ENCODE results near the gene CFAP97.

DNA sequence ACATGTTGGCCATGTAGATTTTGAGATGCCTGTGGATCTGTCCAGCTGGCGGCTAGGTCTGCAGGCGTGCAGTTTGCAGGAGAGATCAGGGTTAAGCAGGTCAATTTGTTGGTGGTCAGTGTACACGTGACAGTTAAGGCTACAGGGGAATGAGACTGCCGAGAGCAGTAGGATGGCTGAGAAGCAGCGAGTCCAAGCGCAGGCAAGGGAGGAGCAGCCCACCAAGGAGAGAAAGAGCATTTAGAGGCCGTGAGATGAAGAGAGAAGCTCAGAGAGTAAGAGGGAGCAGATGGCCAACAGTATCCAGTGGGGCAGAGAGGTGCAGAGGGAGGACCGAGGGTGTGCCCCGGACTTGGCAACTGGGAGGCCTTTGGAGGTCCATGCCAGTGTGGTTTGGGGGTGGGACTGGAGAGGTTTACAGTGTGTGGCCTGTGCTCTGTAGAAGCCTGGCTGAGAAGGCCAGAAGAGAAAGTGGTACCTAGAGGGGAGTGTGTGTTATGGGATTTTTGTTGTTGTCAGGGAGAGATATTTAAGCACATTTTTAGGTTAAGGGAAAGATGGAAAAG is 24.0 kb upstream of the CFAP97 start:
- TF ChIP-seq ZFP1 (CRISPR knock-in tag; IDR thresholded peaks at IDR 0.05) (no peak), RAD21 (CRISPR knock-in tag; conservative IDR thresholded peaks at IDR 0.05 in 1 of 2, IDR thresholded peaks at IDR 0.05 in 1 of 2) (no peak), TRIM24 (IDR thresholded peaks at IDR 0.05) (no peak), GTF2F1 (IDR thresholded peaks at IDR 0.05; ENCODE audit: low read depth, low read length) (no peak), CTCF (IDR thresholded peaks at IDR 0.05 in 2 of 3, conservative IDR thresholded peaks at IDR 0.05 in 1 of 3; ENCODE audit: insufficient read depth in 2 of 3, low read depth in 1 of 3, low read length in 3 of 3) (no peak), HMG20B (CRISPR knock-in tag; IDR thresholded peaks at IDR 0.05) (no peak), ZNF217 (CRISPR knock-in tag; IDR thresholded peaks at IDR 0.05) (no peak), RBM22 (IDR thresholded peaks at IDR 0.05; ENCODE audit: low read depth, low read length, poor library complexity, severe bottlenecking) (no peak), HDAC6 (IDR thresholded peaks at IDR 0.05; ENCODE audit: low read depth, low read length) (no peak)
- TF ChIP-seq, protein P1, sequence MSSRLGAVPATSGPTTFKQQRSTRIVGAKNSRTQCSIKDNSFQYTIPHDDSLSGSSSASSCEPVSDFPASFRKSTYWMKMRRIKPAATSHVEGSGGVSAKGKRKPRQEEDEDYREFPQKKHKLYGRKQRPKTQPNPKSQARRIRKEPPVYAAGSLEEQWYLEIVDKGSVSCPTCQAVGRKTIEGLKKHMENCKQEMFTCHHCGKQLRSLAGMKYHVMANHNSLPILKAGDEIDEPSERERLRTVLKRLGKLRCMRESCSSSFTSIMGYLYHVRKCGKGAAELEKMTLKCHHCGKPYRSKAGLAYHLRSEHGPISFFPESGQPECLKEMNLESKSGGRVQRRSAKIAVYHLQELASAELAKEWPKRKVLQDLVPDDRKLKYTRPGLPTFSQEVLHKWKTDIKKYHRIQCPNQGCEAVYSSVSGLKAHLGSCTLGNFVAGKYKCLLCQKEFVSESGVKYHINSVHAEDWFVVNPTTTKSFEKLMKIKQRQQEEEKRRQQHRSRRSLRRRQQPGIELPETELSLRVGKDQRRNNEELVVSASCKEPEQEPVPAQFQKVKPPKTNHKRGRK (tag; IDR thresholded peaks at IDR 0.05): no peak
- TF ChIP-seq, protein P2, sequence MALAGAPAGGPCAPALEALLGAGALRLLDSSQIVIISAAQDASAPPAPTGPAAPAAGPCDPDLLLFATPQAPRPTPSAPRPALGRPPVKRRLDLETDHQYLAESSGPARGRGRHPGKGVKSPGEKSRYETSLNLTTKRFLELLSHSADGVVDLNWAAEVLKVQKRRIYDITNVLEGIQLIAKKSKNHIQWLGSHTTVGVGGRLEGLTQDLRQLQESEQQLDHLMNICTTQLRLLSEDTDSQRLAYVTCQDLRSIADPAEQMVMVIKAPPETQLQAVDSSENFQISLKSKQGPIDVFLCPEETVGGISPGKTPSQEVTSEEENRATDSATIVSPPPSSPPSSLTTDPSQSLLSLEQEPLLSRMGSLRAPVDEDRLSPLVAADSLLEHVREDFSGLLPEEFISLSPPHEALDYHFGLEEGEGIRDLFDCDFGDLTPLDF (CRISPR knock-in tag; IDR thresholded peaks at IDR 0.05): no peak
